OCI-LY7 (cell line): ENCODE results near the gene FAM3B. TPM values are rescaled to one million over a fixed set of nuclear protein-coding genes. Genes with fewer than 3 reads are reported as not detected.

Experiments used
- BruUV-seq: library from RNA; stranded (reverse); fragments of 400-500 nt; replicated peaks from 2 replicates; lab custom pipeline; 2021; lab: Mats Ljungman, UMichigan
- CTCF ChIA-PET: fragments of 300-600 bp; sonication (Branson Sonifier 250); formaldehyde crosslinking; loops from one replicate; lab custom pipeline; 2022; ENCODE audit warnings: antibody characterized with exemption; ENCODE audit not compliant: unreplicated experiment; lab: Charles Lee
- POLR2A ChIA-PET: fragments of 300-600 bp; sonication (Branson Sonifier 250); formaldehyde crosslinking; loops from one replicate; lab custom pipeline; 2022; ENCODE audit warnings: antibody characterized with exemption; lab: Charles Lee
- DNase-seq: peaks from one replicate; pipeline ENCODE4 v3.0.0-alpha.2; 2015; ENCODE audit warnings: low spot score
- H2AFZ ChIP-seq: fragments of 200-600 bp; sonication (generic), shearing (Covaris generic); 2 replicates; pipeline ENCODE4 v1.6.1; 2014; ENCODE audit warnings: mild to moderate bottlenecking, antibody characterized with exemption, low read length, moderate library complexity
- H3K27ac ChIP-seq: fragments of 200-600 bp; sonication (generic); 2 replicates; pipeline ENCODE4 v1.5.1; 2014; ENCODE audit warnings: mixed run types, low read depth, mild to moderate bottlenecking, moderate library complexity, low read length, inconsistent platforms; ENCODE audit not compliant: poor library complexity, severe bottlenecking
- H3K36me3 ChIP-seq: fragments of 200-600 bp; sonication (generic); 2 replicates; pipeline ENCODE4 v1.6.1; 2014; ENCODE audit warnings: mild to moderate bottlenecking, antibody characterized with exemption, low read length, moderate library complexity, mixed read lengths; ENCODE audit not compliant: insufficient read depth
- H3K4me1 ChIP-seq: fragments of 200-600 bp; sonication (generic); 2 replicates; pipeline ENCODE4 v1.5.1; 2014; ENCODE audit warnings: mild to moderate bottlenecking, low read length; ENCODE audit not compliant: insufficient read depth, poor library complexity, severe bottlenecking
- H3K4me2 ChIP-seq: fragments of 200-600 bp; sonication (generic); 2 replicates; pipeline ENCODE4 v1.6.1; 2014; ENCODE audit warnings: mild to moderate bottlenecking, low read length
- H3K4me3 ChIP-seq: fragments of 200-600 bp; sonication (generic); 2 replicates; pipeline ENCODE4 v1.5.1; 2014; ENCODE audit warnings: mild to moderate bottlenecking, low read depth, low read length; ENCODE audit not compliant: poor library complexity, severe bottlenecking
- H3K79me2 ChIP-seq: fragments of 200-600 bp; sonication (generic); 2 replicates; pipeline ENCODE4 v1.6.1; 2016; ENCODE audit warnings: low read depth, mild to moderate bottlenecking, low read length, moderate library complexity, mixed read lengths; ENCODE audit not compliant: insufficient read depth
- H3K9me2 ChIP-seq: fragments of 200-600 bp; sonication (generic); 2 replicates; pipeline ENCODE4 v1.6.1; 2016; ENCODE audit warnings: mild to moderate bottlenecking, low read length, mixed read lengths; ENCODE audit not compliant: insufficient read depth
- H3K9me3 ChIP-seq: fragments of 200-600 bp; sonication (generic); 2 replicates; pipeline ENCODE4 v1.6.1; 2014; ENCODE audit warnings: mild to moderate bottlenecking, mixed run types, low read length, mixed read lengths
- H4K20me1 ChIP-seq: fragments of 200-600 bp; sonication (generic); 2 replicates; pipeline ENCODE4 v1.6.1; 2014; ENCODE audit warnings: mild to moderate bottlenecking, antibody characterized with exemption, low read length, moderate library complexity, mixed read lengths; ENCODE audit not compliant: insufficient read depth
- CTCF ChIP-seq: fragments of 200-600 bp; sonication (generic); conservative IDR thresholded peaks from 2 replicates; pipeline ENCODE4 v1.5.1; 2014; ENCODE audit warnings: mild to moderate bottlenecking, antibody characterized with exemption, low read length, moderate library complexity, mixed read lengths
- EZH2phosphoT487 ChIP-seq: fragments of 200-600 bp; sonication (generic); IDR thresholded peaks from 2 replicates; pipeline ENCODE4 v1.6.1; 2018; ENCODE audit warnings: low read depth, borderline replicate concordance, mild to moderate bottlenecking, mixed run types, antibody characterized with exemption, low read length, moderate library complexity, mixed read lengths
- intact Hi-C: fragments of 100-400 bp; cut with micrococcal nuclease; formaldehyde crosslinking; loops from one replicate; pipeline ENCODE4 v1.10.0; 2022; ENCODE audit not compliant: unreplicated experiment
- total RNA-seq, 2 experiments: library from RNA; depleted of rRNA in 1 of 2; stranded (reverse); fragments of >200 nt in 1 of 2; shearing (Covaris generic) in 1 of 2; gene quantifications; 2 replicates each; pipeline ENCODE4 v1.2.3, GENCODE V29; 2014 to 2022

The FAM3B gene
- total RNA-seq, 2 experiments from 2014 or later = 0.19 TPM; not detected in 1

GRCh38 chr21:41317063-41317392 lies 427 bp downstream of the FAM3B start:
- BruUV-seq = no TSS peak

GRCh38 chr21:41317458-41317857 lies 857 bp downstream of the FAM3B start:
- no peaks in the 10 kb centered on the region for H3K9me3 ChIP-seq
- no peaks in the 10 kb centered on the region for H3K79me2 ChIP-seq
- DNase-seq = no peak
- no peaks in the 10 kb centered on the region for H3K36me3 ChIP-seq
- no peak overlapping the region for H3K4me3 ChIP-seq
- ChIA-PET CTCF (no interaction called here), POLR2A (interaction anchor here (1.8 kb wide), 1 partner anchor 8 kb away, joined by 5 read pairs; no protein-coding TSS in a partner anchor)
- BruUV-seq = no TSS peak
- no peaks in the 10 kb centered on the region for H3K9me2 ChIP-seq
- intact Hi-C loops = no loop called here
- no peak overlapping the region for H2AFZ ChIP-seq
- no peak overlapping the region for H3K27ac ChIP-seq
- peaks cover 34% of the 10 kb centered on the region for H3K4me1 ChIP-seq
- H3K4me2 ChIP-seq = no peak overlapping the region
- no peaks in the 10 kb centered on the region for H4K20me1 ChIP-seq
- TF ChIP-seq CTCF (no peak), EZH2phosphoT487 (no peak)

More at GRCh38 chr21:41317063-41317392, 427 bp downstream of the FAM3B start:
- ChIA-PET CTCF (no interaction called here), POLR2A (no interaction called here)
- H3K79me2 ChIP-seq = no peaks in the 10 kb centered on the region
- TF ChIP-seq EZH2phosphoT487 (no peak), CTCF (no peak)
- H3K27ac ChIP-seq = no peak overlapping the region
- no peaks in the 10 kb centered on the region for H3K9me2 ChIP-seq
- no peak overlapping the region for H3K4me3 ChIP-seq
- intact Hi-C loops = no loop called here
- H2AFZ ChIP-seq = no peak overlapping the region
- no peak for DNase-seq
- H3K36me3 ChIP-seq = no peaks in the 10 kb centered on the region
- peaks cover 30% of the 10 kb centered on the region for H3K4me1 ChIP-seq
- no peaks in the 10 kb centered on the region for H3K9me3 ChIP-seq
- H3K4me2 ChIP-seq = no peak overlapping the region
- H4K20me1 ChIP-seq = no peaks in the 10 kb centered on the region

GRCh38 chr21:41318218-41318617 lies 1.6 kb downstream of the FAM3B start:
- Histone ChIP-seq H3K9me3 (no peaks in the 10 kb centered on the region), H3K79me2 (no peaks in the 10 kb centered on the region), H3K36me3 (no peaks in the 10 kb centered on the region), H3K27ac (no peak overlapping the region), H3K9me2 (no peaks in the 10 kb centered on the region), H3K4me1 (peaks cover 40% of the 10 kb centered on the region), H4K20me1 (no peaks in the 10 kb centered on the region), H2AFZ (no peak overlapping the region), H3K4me3 (no peak overlapping the region), H3K4me2 (no peak overlapping the region)
- intact Hi-C loops = no loop called here
- ChIA-PET POLR2A (interaction anchor here (0.5 to 1.8 kb wide), 5 partner anchors 9 to 850 kb away, joined by 3 to 8 read pairs (median 5); no protein-coding TSS in a partner anchor), CTCF (no interaction called here)
- no TSS peak for BruUV-seq
- no peak for DNase-seq
- no peak for TF ChIP-seq EZH2phosphoT487
- TF ChIP-seq CTCF = no peak
